AG04450 (cell line): Measurements from ENCODE around the gene GCN1. TPM values are rescaled to one million over a fixed set of nuclear protein-coding genes. Genes with fewer than 3 reads are reported as not detected.

Experiments used
- CTCF ChIA-PET: fragments of 300-600, 350-600 bp; formaldehyde crosslinking; extraction: SDS; loops from one replicate; lab custom pipeline; 2022; ENCODE audit warnings: antibody characterized with exemption, inconsistent platforms; lab: Charles Lee
- POLR2A ChIA-PET: fragments of 350-600 bp; formaldehyde crosslinking; extraction: SDS; loops from one replicate; lab custom pipeline; 2021; ENCODE audit warnings: antibody characterized with exemption, inconsistent platforms; lab: Yijun Ruan, JAX
- DNase-seq: peaks from one replicate; pipeline ENCODE4 v3.0.0-alpha.2; 2011; ENCODE audit warnings: low read depth, low spot score
- H3K27ac ChIP-seq: one replicate; pipeline ENCODE4 v1.5.1; 2012; ENCODE audit warnings: low read depth, low read length, control low read depth
- H3K27me3 ChIP-seq: one replicate; pipeline ENCODE4 v1.6.0; 2012; ENCODE audit warnings: low read length; ENCODE audit not compliant: control insufficient read depth, insufficient read depth
- H3K4me3 ChIP-seq: 2 replicates; pipeline ENCODE4 v1.5.1; 2011; ENCODE audit warnings: mild to moderate bottlenecking, low read depth, low read length, control low read depth
- H3K9me3 ChIP-seq: 2 replicates; pipeline ENCODE4 v1.5.1; 2012; ENCODE audit warnings: low read length; ENCODE audit not compliant: control insufficient read depth, insufficient read depth
- polyA plus RNA-seq: library from polyadenylated mRNA; depleted of rRNA; stranded (reverse); fragments of >200 nt; gene quantifications from 2 replicates; pipeline ENCODE4 v1.2.3, GENCODE V29; 2011
- TF ChIP-seq, protein P1 (sequence below): IDR thresholded peaks from 2 replicates; pipeline ENCODE4 v1.5.1; 2011; ENCODE audit warnings: low read depth, low read length, control low read depth, inconsistent platforms

Gene GCN1
- polyA plus RNA-seq, 1 experiment = 44.5 TPM

DNA sequence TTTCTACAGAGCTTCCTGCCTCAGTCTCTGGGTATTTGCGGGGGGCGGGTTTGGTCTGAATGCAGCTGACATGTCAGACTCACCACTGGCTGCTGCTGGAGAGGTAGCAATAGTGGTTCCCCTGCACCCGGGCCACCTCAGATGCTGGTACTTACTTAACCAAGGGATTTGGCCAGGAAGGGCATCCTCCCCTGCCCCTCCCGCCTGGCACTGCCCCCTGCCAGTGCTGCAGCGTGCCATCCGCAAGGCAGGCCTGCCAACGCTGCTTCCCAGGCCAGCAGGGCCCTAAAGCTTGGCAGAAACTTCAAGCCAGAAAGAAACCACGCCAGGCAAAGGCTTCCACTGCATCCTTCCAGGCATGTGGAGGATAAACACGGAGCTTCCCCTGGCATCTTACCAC is 100.0 kb downstream of the GCN1 start:
- ChIA-PET POLR2A (interaction anchor here (1.1 kb wide), 1 partner anchor 23 kb away, joined by 3 read pairs; no protein-coding TSS in a partner anchor), CTCF (no interaction called here)
- no peak for DNase-seq
- H3K9me3 ChIP-seq = no peaks in the 10 kb centered on the region; the same call in 1 of the 2 replicates
- TF ChIP-seq, protein P1, sequence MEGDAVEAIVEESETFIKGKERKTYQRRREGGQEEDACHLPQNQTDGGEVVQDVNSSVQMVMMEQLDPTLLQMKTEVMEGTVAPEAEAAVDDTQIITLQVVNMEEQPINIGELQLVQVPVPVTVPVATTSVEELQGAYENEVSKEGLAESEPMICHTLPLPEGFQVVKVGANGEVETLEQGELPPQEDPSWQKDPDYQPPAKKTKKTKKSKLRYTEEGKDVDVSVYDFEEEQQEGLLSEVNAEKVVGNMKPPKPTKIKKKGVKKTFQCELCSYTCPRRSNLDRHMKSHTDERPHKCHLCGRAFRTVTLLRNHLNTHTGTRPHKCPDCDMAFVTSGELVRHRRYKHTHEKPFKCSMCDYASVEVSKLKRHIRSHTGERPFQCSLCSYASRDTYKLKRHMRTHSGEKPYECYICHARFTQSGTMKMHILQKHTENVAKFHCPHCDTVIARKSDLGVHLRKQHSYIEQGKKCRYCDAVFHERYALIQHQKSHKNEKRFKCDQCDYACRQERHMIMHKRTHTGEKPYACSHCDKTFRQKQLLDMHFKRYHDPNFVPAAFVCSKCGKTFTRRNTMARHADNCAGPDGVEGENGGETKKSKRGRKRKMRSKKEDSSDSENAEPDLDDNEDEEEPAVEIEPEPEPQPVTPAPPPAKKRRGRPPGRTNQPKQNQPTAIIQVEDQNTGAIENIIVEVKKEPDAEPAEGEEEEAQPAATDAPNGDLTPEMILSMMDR = no peak
- H3K27me3 ChIP-seq = no peaks in the 10 kb centered on the region
- H3K4me3 ChIP-seq = no peak overlapping the region
- peak overlapping the region; percentile 31 for H3K27ac ChIP-seq

GRCh38 chr12:120093592-120094355 is 100.7 kb downstream of the GCN1 start:
- ChIA-PET CTCF (no interaction called here), POLR2A (interaction anchor here (0.8 to 1.1 kb wide), 2 partner anchors 23 to 107 kb away, joined by 3 read pairs; partner anchors contain the start of gene RPLP0)
- DNase-seq = no peak

GRCh38 chr12:120093336-120093591 is 101.3 kb downstream of the GCN1 start:
- DNase-seq = no peak
- ChIA-PET CTCF (no interaction called here), POLR2A (interaction anchor here (0.8 kb wide), 1 partner anchor 108 kb away, joined by 3 read pairs; the partner anchor contains the start of gene RPLP0)
- TF ChIP-seq, protein P1 = no peak
- H3K27ac ChIP-seq = no peak overlapping the region
- H3K9me3 ChIP-seq = no peaks in the 10 kb centered on the region; the same call in 1 of the 2 replicates
- H3K4me3 ChIP-seq = no peak overlapping the region
- no peaks in the 10 kb centered on the region for H3K27me3 ChIP-seq

More at GRCh38 chr12:120093592-120094355, 100.7 kb downstream of the GCN1 start:
- H3K4me3 ChIP-seq = no peak overlapping the region
- no peaks in the 10 kb centered on the region; the same call in 1 of the 2 replicates for H3K9me3 ChIP-seq
- no peaks in the 10 kb centered on the region for H3K27me3 ChIP-seq
- TF ChIP-seq, protein P1 = no peak
- H3K27ac ChIP-seq = no peak overlapping the region

DNA sequence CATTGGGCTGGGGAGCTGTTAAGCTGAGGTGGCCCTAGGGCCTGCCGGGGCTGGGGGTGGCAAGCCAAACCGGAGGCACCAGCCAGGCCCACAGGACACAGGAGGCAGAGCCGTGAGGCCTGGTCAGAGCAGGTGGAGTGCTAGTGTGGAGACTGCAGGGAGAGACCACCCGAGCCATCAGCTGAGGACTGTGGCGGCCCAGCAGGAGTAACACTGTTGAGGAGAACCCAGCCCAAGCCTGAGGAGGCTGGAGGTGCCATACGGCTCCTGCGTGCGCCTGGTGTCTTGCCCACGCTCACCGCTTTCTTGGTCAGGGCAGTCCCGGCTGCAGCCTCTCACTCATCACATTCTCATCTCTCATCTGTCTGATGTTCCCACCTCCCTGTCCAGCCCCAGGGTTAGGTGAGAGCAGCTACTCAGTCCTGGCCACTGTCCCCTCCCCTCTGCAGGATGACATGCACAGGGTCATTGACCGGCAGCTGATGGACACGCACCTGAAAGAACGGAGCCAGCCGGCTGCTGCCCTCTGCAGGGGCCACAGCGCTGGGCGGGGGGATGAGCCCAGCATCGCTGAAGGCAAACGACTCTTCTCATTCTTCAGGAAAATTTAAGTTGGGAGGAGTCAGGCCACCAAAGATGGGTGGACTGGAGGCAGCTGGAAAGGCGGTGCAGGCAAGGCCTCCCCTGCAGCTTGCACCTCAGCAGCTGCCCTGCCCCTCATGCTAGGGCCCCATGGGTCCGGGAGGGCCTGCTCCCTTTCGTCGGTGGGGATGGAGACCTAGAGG is 101.8 kb downstream of the GCN1 start:
- Histone ChIP-seq H3K27ac (no peak overlapping the region), H3K4me3 (no peak overlapping the region), H3K27me3 (no peaks in the 10 kb centered on the region), H3K9me3 (no peaks in the 10 kb centered on the region; the same call in 1 of the 2 replicates)
- TF ChIP-seq, protein P1 = no peak
- ChIA-PET POLR2A (no interaction called here), CTCF (no interaction called here)
- DNase-seq = no peak
